Stomach (tissue), 9 donors: ENCODE results near the gene SUPT3H. TPM values are rescaled to one million over a fixed set of nuclear protein-coding genes. Genes with fewer than 3 reads are reported as not detected.
"Not testable (repeated sequence)": the region's sequence is repeated elsewhere in the genome, so short reads cannot be mapped to it uniquely, and the experiment has no call there.

ENCODE experiments used
- DNase-seq, 2 donors: peaks; one replicate each; pipeline versions ENCODE4 v3.0.0 to v3.0.0-alpha.2; 2013 to 2019
- H3K27ac ChIP-seq, 5 donors: fragments of 200-600 bp in 4 of 5; sonication (generic) in 4 of 5; one replicate each; pipeline ENCODE4 v1.5.1; 2013 to 2019; ENCODE audit warnings: mild to moderate bottlenecking in 1 of 5, moderate library complexity in 1 of 5
- H3K27me3 ChIP-seq, 3 donors: fragments of 200-600 bp; sonication (generic); one replicate each; pipeline ENCODE4 v1.5.1; 2017 to 2019; ENCODE audit warnings: mixed run types in 1 of 3
- H3K36me3 ChIP-seq, 4 donors: fragments of 200-600 bp; sonication (generic); 1 replicate in 3 of 4; 2 replicates in 1 of 4; pipeline ENCODE4 v1.5.1; 2016 to 2019
- H3K4me1 ChIP-seq, 4 donors: fragments of 200-600 bp; sonication (generic); one replicate each; pipeline ENCODE4 v1.5.1; 2016 to 2019
- H3K4me3 ChIP-seq, 4 donors: fragments of 200-600 bp; sonication (generic) in 3 of 4; one replicate each; pipeline ENCODE4 v1.5.1; 2016 to 2019; ENCODE audit warnings: mild to moderate bottlenecking in 1 of 4
- H3K9me3 ChIP-seq, 4 donors: fragments of 200-600 bp; sonication (generic); one replicate each; pipeline ENCODE4 v1.5.1; 2016 to 2019
- CTCF ChIP-seq, 7 experiments: fragments of 450-650 bp in 4 of 7; fragments of 200-600 bp in 3 of 7; sonication (generic) in 3 of 7; IDR thresholded peaks; one replicate each; pipeline ENCODE4 v1.5.1; 2016 to 2019; ENCODE audit warnings: antibody characterized with exemption in 7 of 7, control low read depth in 2 of 7, mild to moderate bottlenecking in 1 of 7
- EP300 ChIP-seq: sonication (generic); formaldehyde crosslinking; IDR thresholded peaks from one replicate; pipeline ENCODE4 v1.6.1; 2017; ENCODE audit warnings: antibody characterized with exemption
- POLR2A ChIP-seq, 4 donors: fragments of 450-650 bp; IDR thresholded peaks; one replicate each; pipeline ENCODE4 v1.6.1; 2016; ENCODE audit warnings: antibody characterized with exemption in 4 of 4, control low read depth in 2 of 4, mild to moderate bottlenecking in 1 of 4, moderate library complexity in 1 of 4
- POLR2AphosphoS5 ChIP-seq, 3 donors: sonication (generic); formaldehyde crosslinking; IDR thresholded peaks; one replicate each; pipeline ENCODE4 v1.6.1; 2016; ENCODE audit warnings: antibody characterized with exemption in 3 of 3
- WGBS, 5 donors: extraction: QIAGEN DNeasy Blood & Tissue Kit in 3 of 5; methylation state at CpG; one replicate each; pipeline versions ENCODE4 v1.1.5 to v1.1.7; 2013 to 2018; 5-methylcytosine and 5-hydroxymethylcytosine counted together
- intact Hi-C: fragments of 100-400 bp; cut with DNase I; formaldehyde crosslinking; loops from one replicate; pipeline ENCODE4 v1.15.1; 2023; ENCODE audit warnings: low total_unique reads
- polyA plus RNA-seq, 3 donors: library from polyadenylated mRNA; stranded (reverse); fragments of 200-250 nt; gene quantifications; one replicate each; pipeline ENCODE4 v1.2.3, GENCODE V29; 2013
- total RNA-seq, 5 donors: library from RNA; depleted of rRNA; stranded (reverse); fragments of >200 nt; gene quantifications; one replicate each; pipeline versions ENCODE4 v1.1.0 to v1.2.3, GENCODE V29; 2014 to 2016
- donor health status: healthy with polysubstance abuse.
- donor health status: Bipolar disorder and iron deficiency.
- donor health status: healthy.

SUPT3H gene
- total and polyA plus RNA-seq, 8 donors = 0.29 to 16.2 (median 4.0) TPM; not detected in 1

GRCh38 chr6:45047573-45047972 is 330.2 kb downstream of the SUPT3H start:
- no peaks in the 10 kb centered on the region for H3K9me3 ChIP-seq
- no peaks in the 10 kb centered on the region for H3K36me3 ChIP-seq
- DNase-seq = no peak
- H3K4me1 ChIP-seq = no peaks in the 10 kb centered on the region
- no peaks in the 10 kb centered on the region for H3K27me3 ChIP-seq
- intact Hi-C loops = no loop called here
- H3K27ac ChIP-seq = no peak overlapping the region
- H3K4me3 ChIP-seq = no peak overlapping the region
- whole genome bisulfite sequencing, 5 donors = 69 to 88% (median 81%) methylated on average over 1 of the region's 1 CpG
- TF ChIP-seq POLR2AphosphoS5 (IDR thresholded peaks at IDR 0.05) = no peak

- no peak overlapping the region for H3K27ac ChIP-seq
These were observed 332.5 kb downstream of the SUPT3H start for GRCh38 chr6:45045253-45045601.

GRCh38 chr6:45044510-45045252 is 333.1 kb downstream of the SUPT3H start:
- no peak for DNase-seq
- no peaks in the 10 kb centered on the region for H3K27me3 ChIP-seq
- no peaks in the 10 kb centered on the region for H3K9me3 ChIP-seq
- H3K4me1 ChIP-seq = no peaks in the 10 kb centered on the region
- no peak overlapping the region for H3K4me3 ChIP-seq
- intact Hi-C loops = no loop called here
- WGBS, 5 donors = 86 to 94% (median 88%) methylated on average over 2 of the region's 2 CpGs
- no peak overlapping the region for H3K27ac ChIP-seq
- no peaks in the 10 kb centered on the region for H3K36me3 ChIP-seq
- TF ChIP-seq POLR2A (IDR thresholded peaks at IDR 0.05) = no peak
- TF ChIP-seq EP300 = no peak
- no peak for TF ChIP-seq CTCF (IDR thresholded peaks at IDR 0.05)
- no peak for TF ChIP-seq POLR2AphosphoS5 (IDR thresholded peaks at IDR 0.05)

More at GRCh38 chr6:45045253-45045601, 332.5 kb downstream of the SUPT3H start:
- Histone ChIP-seq H3K27me3 (no peaks in the 10 kb centered on the region), H3K9me3 (no peaks in the 10 kb centered on the region), H3K4me1 (no peaks in the 10 kb centered on the region), H3K36me3 (no peaks in the 10 kb centered on the region), H3K4me3 (no peak overlapping the region)
- DNase-seq = no peak
- TF ChIP-seq EP300 = no peak
- no peak for TF ChIP-seq POLR2AphosphoS5 (IDR thresholded peaks at IDR 0.05)
- no peak for TF ChIP-seq CTCF (IDR thresholded peaks at IDR 0.05)
- TF ChIP-seq POLR2A (IDR thresholded peaks at IDR 0.05) = no peak
- WGBS, 5 donors = 72 to 93% (median 90%) methylated on average over 1 of the region's 1 CpG
- intact Hi-C loops = no loop called here

GRCh38 chr6:45044086-45044485 is 333.6 kb downstream of the SUPT3H start:
- Histone ChIP-seq H3K27ac (no peak overlapping the region), H3K9me3 (no peaks in the 10 kb centered on the region), H3K36me3 (no peaks in the 10 kb centered on the region), H3K4me1 (no peaks in the 10 kb centered on the region), H3K4me3 (no peak overlapping the region), H3K27me3 (no peaks in the 10 kb centered on the region)
- no peak for DNase-seq
- TF ChIP-seq CTCF (IDR thresholded peaks at IDR 0.05) (no peak), EP300 (no peak), POLR2A (IDR thresholded peaks at IDR 0.05) (no peak), POLR2AphosphoS5 (IDR thresholded peaks at IDR 0.05) (no peak)
- WGBS, 5 donors = 37 to 61% (median 49%) methylated on average over 2 of the region's 2 CpGs
- intact Hi-C loops = no loop called here

GRCh38 chr6:45042673-45043072 is 335.1 kb downstream of the SUPT3H start:
- H3K4me3 ChIP-seq, H3K36me3 ChIP-seq, DNase-seq, H3K4me1 ChIP-seq, intact Hi-C loops, H3K9me3 ChIP-seq, H3K27me3 ChIP-seq, H3K27ac ChIP-seq: not testable (repeated sequence)
- WGBS, 5 donors = 79 to 91% (median 88%) methylated on average over 2 of the region's 2 CpGs
